ENCODE data around the gene SGSM2.

DNA sequence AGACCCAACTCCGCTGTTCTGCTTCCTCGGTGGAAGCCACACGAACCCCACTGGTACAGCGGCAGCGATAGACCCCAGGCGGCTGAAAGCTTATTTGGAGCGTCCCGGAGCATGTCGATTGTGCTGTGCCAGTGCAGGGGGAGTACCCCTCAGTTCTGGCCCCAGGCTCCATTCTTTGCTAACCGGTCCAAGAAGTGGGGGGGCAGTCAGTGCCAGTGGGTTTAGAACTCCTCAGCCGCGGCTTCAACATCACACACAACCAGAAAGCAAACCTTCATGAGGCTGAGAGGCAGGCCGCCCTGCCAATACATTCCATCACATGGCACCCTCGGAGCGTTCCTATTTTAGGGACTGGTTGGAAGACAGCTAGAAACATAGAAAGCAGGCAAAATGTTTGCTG lies 65.2 kb downstream of the SGSM2 start:
- TF ChIP-seq, protein P1, sequence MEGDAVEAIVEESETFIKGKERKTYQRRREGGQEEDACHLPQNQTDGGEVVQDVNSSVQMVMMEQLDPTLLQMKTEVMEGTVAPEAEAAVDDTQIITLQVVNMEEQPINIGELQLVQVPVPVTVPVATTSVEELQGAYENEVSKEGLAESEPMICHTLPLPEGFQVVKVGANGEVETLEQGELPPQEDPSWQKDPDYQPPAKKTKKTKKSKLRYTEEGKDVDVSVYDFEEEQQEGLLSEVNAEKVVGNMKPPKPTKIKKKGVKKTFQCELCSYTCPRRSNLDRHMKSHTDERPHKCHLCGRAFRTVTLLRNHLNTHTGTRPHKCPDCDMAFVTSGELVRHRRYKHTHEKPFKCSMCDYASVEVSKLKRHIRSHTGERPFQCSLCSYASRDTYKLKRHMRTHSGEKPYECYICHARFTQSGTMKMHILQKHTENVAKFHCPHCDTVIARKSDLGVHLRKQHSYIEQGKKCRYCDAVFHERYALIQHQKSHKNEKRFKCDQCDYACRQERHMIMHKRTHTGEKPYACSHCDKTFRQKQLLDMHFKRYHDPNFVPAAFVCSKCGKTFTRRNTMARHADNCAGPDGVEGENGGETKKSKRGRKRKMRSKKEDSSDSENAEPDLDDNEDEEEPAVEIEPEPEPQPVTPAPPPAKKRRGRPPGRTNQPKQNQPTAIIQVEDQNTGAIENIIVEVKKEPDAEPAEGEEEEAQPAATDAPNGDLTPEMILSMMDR (conservative IDR thresholded peaks at IDR 0.05; ENCODE audit: low read depth, low read length) = no peak
- no peak for TF ChIP-seq EZH2 (IDR thresholded peaks at IDR 0.05; ENCODE audit: low read length, unreplicated experiment)
